SU-DHL-6 (cell line): ENCODE data around the gene PGGHG.

Experiments used
- H2AFZ ChIP-seq: fragments of 200-600 bp; sonication (generic); 2 replicates; pipeline ENCODE4 v1.6.1; 2014; ENCODE audit warnings: low read depth, mild to moderate bottlenecking, moderate library complexity, mixed read lengths, antibody characterized with exemption, low read length; ENCODE audit not compliant: severe bottlenecking
- H3F3A ChIP-seq: fragments of 200-600 bp; shearing (Covaris generic); 2 replicates; pipeline ENCODE4 v1.6.0; 2016; ENCODE audit warnings: antibody characterized with exemption, mild to moderate bottlenecking; ENCODE audit not compliant: insufficient read depth
- H3K27ac ChIP-seq: fragments of 200-600 bp; sonication (generic); 2 replicates; pipeline ENCODE4 v1.5.1; 2016; ENCODE audit warnings: low read depth, mild to moderate bottlenecking, low read length, moderate library complexity, mixed read lengths
- H3K27me3 ChIP-seq: fragments of 200-600 bp; sonication (generic), shearing (Covaris generic); 2 replicates; pipeline ENCODE4 v1.6.0; 2014; ENCODE audit warnings: mild to moderate bottlenecking, low read length
- H3K36me3 ChIP-seq: fragments of 200-600 bp; sonication (generic); 2 replicates; pipeline ENCODE4 v1.6.1; 2014; ENCODE audit warnings: mild to moderate bottlenecking, low read length, mixed read lengths
- H3K4me2 ChIP-seq: fragments of 300-600, 200-600 bp; shearing (Covaris generic), sonication (generic); 2 replicates; pipeline ENCODE4 v1.6.0; 2014; ENCODE audit warnings: low read length, low read depth, mild to moderate bottlenecking; ENCODE audit not compliant: poor library complexity, severe bottlenecking
- H3K4me3 ChIP-seq: fragments of 200-600 bp; sonication (generic); 2 replicates; pipeline ENCODE4 v1.5.1; 2014; ENCODE audit warnings: antibody characterized with exemption, low read length, mild to moderate bottlenecking, mixed read lengths; ENCODE audit not compliant: insufficient read depth, poor library complexity, severe bottlenecking
- H3K79me2 ChIP-seq: fragments of 200-600 bp; sonication (generic); 2 replicates; pipeline ENCODE4 v1.6.1; 2014; ENCODE audit warnings: mild to moderate bottlenecking, low read length, moderate library complexity; ENCODE audit not compliant: insufficient read depth
- H3K9ac ChIP-seq: fragments of 200-600 bp; sonication (generic); 2 replicates; pipeline ENCODE4 v1.7.0; 2014; ENCODE audit warnings: mild to moderate bottlenecking, low read length
- H3K9me2 ChIP-seq: fragments of 200-600 bp; sonication (generic); replicated peaks from 2 replicates; pipeline ENCODE4 v1.6.1; 2014; ENCODE audit warnings: low read length; ENCODE audit not compliant: insufficient read depth
- H3K9me3 ChIP-seq: fragments of 200-600 bp; sonication (generic); 2 replicates; pipeline ENCODE4 v1.6.1; 2014; ENCODE audit warnings: low read length, mixed read lengths; ENCODE audit not compliant: insufficient read depth
- H4K20me1 ChIP-seq: fragments of 200-600 bp; sonication (generic); 2 replicates; pipeline ENCODE4 v1.6.1; 2014; ENCODE audit warnings: low read depth, mild to moderate bottlenecking, antibody characterized with exemption, low read length, moderate library complexity, mixed read lengths
- EZH2phosphoT487 ChIP-seq: fragments of 200-600 bp; sonication (generic), shearing (Covaris generic); conservative IDR thresholded peaks from 2 replicates; pipeline ENCODE4 v1.6.1; 2018; ENCODE audit warnings: mild to moderate bottlenecking, antibody characterized with exemption, low read length, moderate library complexity, mixed read lengths
- TF ChIP-seq, protein P1 (sequence below): fragments of 200-600 bp; sonication (generic); IDR thresholded peaks from one replicate; pipeline ENCODE4 v1.5.1; 2017; ENCODE audit warnings: antibody characterized with exemption, mild to moderate bottlenecking, low read length, moderate library complexity; ENCODE audit not compliant: insufficient read depth, poor library complexity, severe bottlenecking

Gene PGGHG

DNA sequence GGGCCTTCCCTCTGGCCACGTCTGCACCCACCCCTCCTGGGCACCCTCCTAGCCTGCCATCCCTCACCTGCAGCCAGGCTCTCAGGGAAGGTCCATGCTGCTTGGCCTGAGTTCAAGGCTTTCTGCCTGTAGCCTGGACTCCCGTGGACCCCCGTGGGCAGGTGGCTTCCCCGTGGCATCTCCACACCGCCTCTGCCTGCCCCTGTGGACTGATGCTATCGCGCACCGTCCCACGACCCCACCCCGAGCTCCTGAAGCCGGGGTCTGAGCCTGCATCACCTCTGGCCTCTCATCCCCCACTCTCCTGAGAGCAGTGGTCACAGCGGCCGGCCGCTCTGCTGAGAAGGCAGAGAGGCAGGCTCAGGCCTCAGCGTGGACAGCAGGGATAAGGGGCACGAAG lies 5.9 kb downstream of the PGGHG start:
- Histone ChIP-seq H3K4me2 (no peak overlapping the region), H3F3A (no peaks in the 10 kb centered on the region), H3K4me3 (no peak overlapping the region), H3K27me3 (no peaks in the 10 kb centered on the region), H3K79me2 (no peaks in the 10 kb centered on the region), H3K9me2 (no peaks in the 10 kb centered on the region), H3K27ac (no peak overlapping the region), H3K9ac (no peak overlapping the region), H2AFZ (no peak overlapping the region), H3K36me3 (no peaks in the 10 kb centered on the region), H4K20me1 (no peaks in the 10 kb centered on the region), H3K9me3 (no peaks in the 10 kb centered on the region)
- TF ChIP-seq, protein P1, sequence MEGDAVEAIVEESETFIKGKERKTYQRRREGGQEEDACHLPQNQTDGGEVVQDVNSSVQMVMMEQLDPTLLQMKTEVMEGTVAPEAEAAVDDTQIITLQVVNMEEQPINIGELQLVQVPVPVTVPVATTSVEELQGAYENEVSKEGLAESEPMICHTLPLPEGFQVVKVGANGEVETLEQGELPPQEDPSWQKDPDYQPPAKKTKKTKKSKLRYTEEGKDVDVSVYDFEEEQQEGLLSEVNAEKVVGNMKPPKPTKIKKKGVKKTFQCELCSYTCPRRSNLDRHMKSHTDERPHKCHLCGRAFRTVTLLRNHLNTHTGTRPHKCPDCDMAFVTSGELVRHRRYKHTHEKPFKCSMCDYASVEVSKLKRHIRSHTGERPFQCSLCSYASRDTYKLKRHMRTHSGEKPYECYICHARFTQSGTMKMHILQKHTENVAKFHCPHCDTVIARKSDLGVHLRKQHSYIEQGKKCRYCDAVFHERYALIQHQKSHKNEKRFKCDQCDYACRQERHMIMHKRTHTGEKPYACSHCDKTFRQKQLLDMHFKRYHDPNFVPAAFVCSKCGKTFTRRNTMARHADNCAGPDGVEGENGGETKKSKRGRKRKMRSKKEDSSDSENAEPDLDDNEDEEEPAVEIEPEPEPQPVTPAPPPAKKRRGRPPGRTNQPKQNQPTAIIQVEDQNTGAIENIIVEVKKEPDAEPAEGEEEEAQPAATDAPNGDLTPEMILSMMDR = no peak
- TF ChIP-seq EZH2phosphoT487 = no peak

DNA sequence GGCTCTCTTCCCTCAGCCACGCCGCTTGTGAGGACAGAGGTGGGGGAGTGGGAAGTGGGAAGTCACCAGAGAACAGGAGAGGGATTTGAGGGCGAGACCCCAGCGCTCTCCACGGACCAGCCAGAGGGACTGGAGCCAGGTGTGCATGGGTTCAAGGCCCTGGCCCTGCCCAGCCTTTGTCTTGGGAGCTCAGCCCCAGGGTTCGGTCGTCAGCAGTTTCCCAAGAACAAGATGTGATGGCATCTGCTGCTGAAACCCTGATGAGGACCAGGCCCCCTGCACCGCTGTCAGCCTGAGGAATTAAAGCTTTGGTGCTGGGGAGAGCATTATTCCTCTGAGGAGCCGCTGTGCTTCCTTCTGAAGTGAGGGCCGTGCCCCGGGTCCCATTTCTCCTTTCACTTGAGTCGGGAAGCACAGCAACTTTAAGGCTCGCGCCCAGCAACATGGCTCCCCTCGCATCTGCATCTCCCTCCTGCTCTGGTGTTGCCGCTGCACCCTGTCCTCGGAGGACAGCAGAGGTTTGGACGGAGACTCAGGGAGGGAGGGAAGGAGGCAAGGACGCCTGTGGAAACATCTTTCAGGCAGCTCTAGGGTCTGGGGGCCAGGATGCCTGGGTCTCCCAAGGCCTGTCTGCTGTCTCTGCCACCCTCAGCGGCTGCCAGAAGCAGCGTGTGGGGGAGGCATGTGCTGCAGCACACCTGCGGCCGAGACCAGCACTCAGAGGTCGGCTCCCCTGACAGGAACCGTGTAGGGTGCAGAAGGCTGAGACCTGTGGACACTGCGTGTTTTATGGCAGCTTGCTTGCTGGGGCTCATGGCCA lies 6.6 kb downstream of the PGGHG start:
- Histone ChIP-seq H3K36me3 (no peaks in the 10 kb centered on the region), H3K9me2 (no peaks in the 10 kb centered on the region), H3K9ac (no peak overlapping the region), H3K27ac (no peak overlapping the region), H3K79me2 (no peaks in the 10 kb centered on the region), H4K20me1 (no peaks in the 10 kb centered on the region), H3K4me2 (no peak overlapping the region), H2AFZ (no peak overlapping the region), H3K9me3 (no peaks in the 10 kb centered on the region), H3K27me3 (no peaks in the 10 kb centered on the region), H3F3A (no peaks in the 10 kb centered on the region), H3K4me3 (no peak overlapping the region)
- TF ChIP-seq, protein P1 = no peak
- TF ChIP-seq EZH2phosphoT487 = no peak

DNA sequence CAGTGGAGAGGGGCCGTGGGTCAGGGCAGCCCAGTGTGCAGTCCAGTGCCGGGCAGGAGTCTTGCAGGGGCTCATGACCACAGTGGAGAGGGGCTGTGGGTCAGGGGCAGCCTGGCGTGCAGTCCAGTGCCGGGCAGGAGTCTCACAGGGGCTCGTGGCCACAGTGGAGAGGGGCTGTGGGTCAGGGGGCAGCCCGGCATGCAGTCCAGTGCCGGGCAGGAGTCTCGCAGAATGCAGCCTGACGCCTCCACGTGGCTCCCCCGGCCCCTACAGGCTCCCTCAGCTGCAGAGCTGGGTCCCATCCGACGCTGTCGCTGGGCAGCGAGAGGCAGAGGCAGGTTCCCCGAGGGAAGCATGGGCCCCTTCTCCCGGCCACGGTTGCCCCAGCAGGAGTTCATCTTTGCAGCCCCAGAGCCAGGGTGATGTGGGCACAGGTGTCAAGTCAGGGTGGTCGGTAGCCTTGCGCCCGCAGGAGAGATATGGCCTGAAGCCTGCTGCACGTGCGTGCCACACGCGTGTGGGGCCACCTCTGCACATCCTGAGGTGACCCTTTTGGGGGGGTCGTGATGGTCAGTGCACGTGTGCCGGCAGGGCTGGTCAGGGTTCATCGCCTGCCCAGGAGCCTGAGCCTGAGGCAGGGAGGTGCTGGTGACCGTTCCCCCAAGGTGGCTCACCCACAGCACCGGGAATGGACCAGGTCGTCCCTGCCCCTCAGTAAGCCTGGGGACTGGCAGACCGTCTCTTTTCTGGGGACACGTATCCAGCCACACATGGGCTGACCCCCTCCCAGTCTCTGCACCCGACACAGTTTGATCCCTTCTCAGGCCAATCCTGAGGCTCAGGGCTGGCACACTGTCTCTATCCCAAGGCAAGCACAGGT lies 7.5 kb downstream of the PGGHG start:
- no peak overlapping the region for H2AFZ ChIP-seq
- H3K36me3 ChIP-seq = no peaks in the 10 kb centered on the region
- H3K27me3 ChIP-seq = no peaks in the 10 kb centered on the region
- no peaks in the 10 kb centered on the region for H4K20me1 ChIP-seq
- no peaks in the 10 kb centered on the region for H3K9me2 ChIP-seq
- H3K4me2 ChIP-seq = no peak overlapping the region
- H3K27ac ChIP-seq = no peak overlapping the region
- H3F3A ChIP-seq = no peaks in the 10 kb centered on the region
- H3K79me2 ChIP-seq = no peaks in the 10 kb centered on the region
- no peak for TF ChIP-seq EZH2phosphoT487
- TF ChIP-seq, protein P1 = no peak
- H3K4me3 ChIP-seq = no peak overlapping the region
- H3K9me3 ChIP-seq = no peaks in the 10 kb centered on the region
- H3K9ac ChIP-seq = no peak overlapping the region
